H9 (cell line): Measurements from ENCODE around the gene MRPL21. TPM values are rescaled to one million over a fixed set of nuclear protein-coding genes. Genes with fewer than 3 reads are reported as not detected.
"Not testable (repeated sequence)": the region's sequence is repeated elsewhere in the genome, so short reads cannot be mapped to it uniquely, and the experiment has no call there.

Source experiments
- DNase-seq: peaks from one replicate; pipeline ENCODE4 v3.0.0-alpha.2; 2017
- H2AFZ ChIP-seq: one replicate; pipeline ENCODE4 v1.6.1; 2013; ENCODE audit warnings: mild to moderate bottlenecking, low read length, control low read depth, moderate library complexity
- H2AK5ac ChIP-seq: 2 replicates; pipeline ENCODE4 v1.6.1; 2013; ENCODE audit warnings: low read length, control low read depth, mixed read lengths; ENCODE audit not compliant: insufficient read length
- H2BK120ac ChIP-seq: one replicate; pipeline ENCODE4 v1.6.1; 2013; ENCODE audit warnings: low read depth, mild to moderate bottlenecking, low read length, control low read depth, inconsistent platforms; ENCODE audit not compliant: poor library complexity, severe bottlenecking
- H2BK12ac ChIP-seq: 2 replicates; pipeline ENCODE4 v1.6.1; 2013; ENCODE audit warnings: low read length, control low read depth, mixed read lengths, low read depth; ENCODE audit not compliant: insufficient read length
- H2BK15ac ChIP-seq: 2 replicates; pipeline ENCODE4 v1.6.1; 2013; ENCODE audit warnings: low read depth, low read length, control low read depth
- H2BK20ac ChIP-seq: one replicate; pipeline ENCODE4 v1.6.1; 2013; ENCODE audit warnings: low read depth, mild to moderate bottlenecking, low read length, control low read depth, inconsistent platforms; ENCODE audit not compliant: poor library complexity, severe bottlenecking
- H2BK5ac ChIP-seq: 2 replicates; pipeline ENCODE4 v1.6.1; 2013; ENCODE audit warnings: low read length, control low read depth, mixed read lengths; ENCODE audit not compliant: insufficient read length
- H3K14ac ChIP-seq: 2 replicates; pipeline ENCODE4 v1.6.1; 2013; ENCODE audit warnings: low read length, control low read depth; ENCODE audit not compliant: insufficient read depth
- H3K18ac ChIP-seq: 2 replicates; pipeline ENCODE4 v1.6.1; 2013; ENCODE audit warnings: low read depth, mild to moderate bottlenecking, mixed read lengths, low read length, control low read depth; ENCODE audit not compliant: insufficient read length
- H3K23ac ChIP-seq: 2 replicates; pipeline ENCODE4 v1.6.1; 2013; ENCODE audit warnings: low read length, control low read depth, mixed read lengths, low read depth; ENCODE audit not compliant: insufficient read length
- H3K23me2 ChIP-seq: 2 replicates; pipeline ENCODE4 v1.6.1; 2013; ENCODE audit warnings: low read depth, mild to moderate bottlenecking, mixed read lengths, low read length, control low read depth; ENCODE audit not compliant: insufficient read length, poor library complexity, severe bottlenecking
- H3K27ac ChIP-seq: 2 replicates; pipeline ENCODE4 v1.5.1; 2013; ENCODE audit warnings: low read length, control low read depth, mixed read lengths, low read depth; ENCODE audit not compliant: insufficient read length
- H3K27me3 ChIP-seq: 2 replicates; pipeline ENCODE4 v1.6.1; 2013; ENCODE audit warnings: low read length, control low read depth, inconsistent platforms; ENCODE audit not compliant: insufficient read depth
- H3K4ac ChIP-seq: 2 replicates; pipeline ENCODE4 v1.6.1; 2013; ENCODE audit warnings: low read depth, mild to moderate bottlenecking, control low read depth, inconsistent platforms, low read length, moderate library complexity
- H3K4me1 ChIP-seq: 2 replicates; pipeline ENCODE4 v1.6.1; 2013; ENCODE audit warnings: low read length, control low read depth, inconsistent platforms; ENCODE audit not compliant: insufficient read depth
- H3K4me2 ChIP-seq: 2 replicates; pipeline ENCODE4 v1.6.1; 2013; ENCODE audit warnings: low read length, control low read depth, mixed read lengths; ENCODE audit not compliant: insufficient read length, insufficient read depth
- H3K56ac ChIP-seq: 2 replicates; pipeline ENCODE4 v1.6.1; 2013; ENCODE audit warnings: low read depth, mild to moderate bottlenecking, mixed read lengths, low read length, control low read depth; ENCODE audit not compliant: insufficient read length
- H3K79me1 ChIP-seq: 2 replicates; pipeline ENCODE4 v1.6.1; 2013; ENCODE audit warnings: low read depth, mild to moderate bottlenecking, moderate library complexity, low read length, control low read depth, inconsistent platforms; ENCODE audit not compliant: insufficient read depth, poor library complexity, severe bottlenecking
- H3K79me2 ChIP-seq: 2 replicates; pipeline ENCODE4 v1.6.1; 2013; ENCODE audit warnings: low read length, control low read depth, inconsistent platforms; ENCODE audit not compliant: insufficient read depth
- H3K9ac ChIP-seq: 2 replicates; pipeline ENCODE4 v1.6.1; 2013; ENCODE audit warnings: low read length, control low read depth, mixed read lengths; ENCODE audit not compliant: insufficient read length; ENCODE audit errors: extremely low read depth
- H3K9me3 ChIP-seq: one replicate; pipeline ENCODE4 v1.6.1; 2013; ENCODE audit warnings: low read depth, low read length, inconsistent platforms; ENCODE audit not compliant: control insufficient read depth
- H3T11ph ChIP-seq: one replicate; pipeline ENCODE4 v1.6.1; 2013; ENCODE audit warnings: mild to moderate bottlenecking, low read length, control low read depth, inconsistent platforms
- H4K20me1 ChIP-seq: one replicate; pipeline ENCODE4 v1.6.1; 2013; ENCODE audit not compliant: control insufficient read depth, insufficient read length, insufficient read depth
- H4K5ac ChIP-seq: 2 replicates; pipeline ENCODE4 v1.6.1; 2013; ENCODE audit warnings: low read depth, mild to moderate bottlenecking, mixed read lengths, low read length, control low read depth; ENCODE audit not compliant: insufficient read length
- H4K8ac ChIP-seq: replicated peaks from 2 replicates; pipeline ENCODE4 v1.6.1; 2013; ENCODE audit warnings: low read length, control low read depth, mixed read lengths, low read depth; ENCODE audit not compliant: insufficient read length
- H4K91ac ChIP-seq: 2 replicates; pipeline ENCODE4 v1.6.1; 2013; ENCODE audit warnings: low read depth, mild to moderate bottlenecking, moderate library complexity, mixed read lengths, low read length, control low read depth; ENCODE audit not compliant: insufficient read length
- H3K27ac Mint-ChIP-seq, 3 experiments: 2 replicates in 2 of 3; 3 replicates in 1 of 3; pipeline ENCODE4 v1.8.0; 2020 to 2021; ENCODE audit warnings: mixed read lengths in 3 of 3, mild to moderate bottlenecking in 1 of 3, moderate library complexity in 1 of 3
- H3K27me3 Mint-ChIP-seq: 2 replicates; pipeline ENCODE4 v1.8.0; 2021; ENCODE audit warnings: low read depth, mild to moderate bottlenecking, moderate library complexity, mixed read lengths
- H3K36me3 Mint-ChIP-seq, 3 experiments: 2 replicates in 2 of 3; 3 replicates in 1 of 3; pipeline ENCODE4 v1.8.0; 2020 to 2021; ENCODE audit warnings: low read depth in 3 of 3, mixed read lengths in 3 of 3; ENCODE audit not compliant: insufficient read depth in 1 of 3
- H3K4me1 Mint-ChIP-seq, 2 experiments: 2 replicates each; pipeline ENCODE4 v1.8.0; 2020; ENCODE audit warnings: mixed read lengths in 2 of 2
- H3K4me3 Mint-ChIP-seq, 2 experiments: 2 replicates in 1 of 2; 3 replicates in 1 of 2; pipeline ENCODE4 v1.8.0; 2020 to 2021; ENCODE audit warnings: mild to moderate bottlenecking in 2 of 2, mixed read lengths in 2 of 2, moderate library complexity in 1 of 2
- H3K9me3 Mint-ChIP-seq, 2 experiments: 2 replicates in 1 of 2; 3 replicates in 1 of 2; pipeline ENCODE4 v1.8.0; 2020; ENCODE audit warnings: mild to moderate bottlenecking in 2 of 2, mixed read lengths in 2 of 2, moderate library complexity in 1 of 2
- WGBS: extraction: QIAGEN DNeasy Blood & Tissue Kit; methylation state at CpG from one replicate; pipeline ENCODE4 v1.1.7; 2013; ENCODE audit warnings: missing lambda C conversion rate, low lambda C conversion rate, mixed read lengths; ENCODE audit not compliant: insufficient read length; ENCODE audit errors: extremely low coverage; 5-methylcytosine and 5-hydroxymethylcytosine counted together
- total RNA-seq: library from RNA; stranded (reverse); gene quantifications from 2 replicates; pipeline ENCODE4 v1.2.1, GENCODE V29; 2021
- TF ChIP-seq, protein P1 (sequence below): fragments of 200-600 bp; sonication (generic); conservative IDR thresholded peaks from 3 replicates; pipeline ENCODE4 v1.8.0; 2021; ENCODE audit warnings: antibody characterized with exemption, mild to moderate bottlenecking

Gene MRPL21
- total RNA-seq, 1 experiment from 2014 or later = 91.5 TPM

DNA sequence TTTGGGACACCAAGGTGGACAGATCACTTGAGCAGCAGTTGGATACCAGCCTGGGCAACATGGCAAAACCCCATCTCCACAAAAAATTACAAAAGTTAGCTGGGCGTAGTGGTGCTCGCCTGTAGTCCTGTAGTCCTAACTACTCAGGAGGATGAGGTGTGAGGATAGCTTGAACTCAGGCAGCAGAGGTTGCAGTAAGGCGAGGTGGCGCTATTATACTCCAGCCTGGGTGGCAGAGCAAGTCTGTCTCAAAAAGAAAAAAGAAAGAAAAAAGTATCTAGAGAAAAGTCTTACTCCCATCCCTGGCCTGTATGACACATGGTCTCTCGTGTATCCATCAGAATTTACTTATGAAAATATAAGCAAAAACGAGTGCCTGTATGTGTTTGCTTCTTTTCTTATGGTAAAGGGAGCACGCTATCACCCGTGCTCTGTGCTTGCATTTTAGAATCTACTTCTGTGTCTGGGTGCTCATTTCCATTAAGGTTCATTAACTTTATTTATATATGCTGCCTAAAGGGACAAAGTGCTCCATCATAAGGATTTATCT, 46.5 kb downstream of the MRPL21 start:
- Histone ChIP-seq H3K14ac (no peak overlapping the region), H3K4me1 (no peaks in the 10 kb centered on the region), H3K56ac (no peak overlapping the region), H3K27me3 (peaks cover 6% of the 10 kb centered on the region; the same call in 1 of the 2 replicates), H3T11ph (no peak overlapping the region), H4K5ac (no peak overlapping the region), H3K79me2 (no peaks in the 10 kb centered on the region), H4K8ac (no peak overlapping the region), H3K23ac (no peak overlapping the region), H3K27ac (no peak overlapping the region), H2BK120ac (no peak overlapping the region), H3K9ac (no peak overlapping the region), H4K20me1 (no peaks in the 10 kb centered on the region), H3K23me2 (peaks cover 6% of the 10 kb centered on the region), H3K4me2 (no peak overlapping the region), H2BK20ac (no peak overlapping the region), H2BK5ac (no peak overlapping the region), H2BK15ac (no peak overlapping the region), H2AFZ (no peak overlapping the region), H4K91ac (no peak overlapping the region), H3K4ac (no peak overlapping the region), H3K9me3 (no peaks in the 10 kb centered on the region), H2AK5ac (no peak overlapping the region), H3K18ac (no peak overlapping the region), H2BK12ac (no peak overlapping the region), H3K79me1 (no peaks in the 10 kb centered on the region)
- no CpG with 5 or more reads among the region's 8 CpGs for WGBS
- Mint-ChIP-seq H3K27ac (no peak overlapping the region), H3K9me3 (peaks cover 3 to 11% of the 10 kb centered on the region in 2 experiments; a peak in 1 of 5 replicates), H3K27me3 (peaks cover 39% of the 10 kb centered on the region), H3K36me3 (peaks cover 0 to 3% (median 2%) of the 10 kb centered on the region in 3 experiments; a peak in 1 of 7 replicates), H3K4me3 (no peak overlapping the region), H3K4me1 (peaks cover 5% of the 10 kb centered on the region in 2 experiments; a peak in 2 of 4 replicates)
- no peak for DNase-seq
- TF ChIP-seq, protein P1, sequence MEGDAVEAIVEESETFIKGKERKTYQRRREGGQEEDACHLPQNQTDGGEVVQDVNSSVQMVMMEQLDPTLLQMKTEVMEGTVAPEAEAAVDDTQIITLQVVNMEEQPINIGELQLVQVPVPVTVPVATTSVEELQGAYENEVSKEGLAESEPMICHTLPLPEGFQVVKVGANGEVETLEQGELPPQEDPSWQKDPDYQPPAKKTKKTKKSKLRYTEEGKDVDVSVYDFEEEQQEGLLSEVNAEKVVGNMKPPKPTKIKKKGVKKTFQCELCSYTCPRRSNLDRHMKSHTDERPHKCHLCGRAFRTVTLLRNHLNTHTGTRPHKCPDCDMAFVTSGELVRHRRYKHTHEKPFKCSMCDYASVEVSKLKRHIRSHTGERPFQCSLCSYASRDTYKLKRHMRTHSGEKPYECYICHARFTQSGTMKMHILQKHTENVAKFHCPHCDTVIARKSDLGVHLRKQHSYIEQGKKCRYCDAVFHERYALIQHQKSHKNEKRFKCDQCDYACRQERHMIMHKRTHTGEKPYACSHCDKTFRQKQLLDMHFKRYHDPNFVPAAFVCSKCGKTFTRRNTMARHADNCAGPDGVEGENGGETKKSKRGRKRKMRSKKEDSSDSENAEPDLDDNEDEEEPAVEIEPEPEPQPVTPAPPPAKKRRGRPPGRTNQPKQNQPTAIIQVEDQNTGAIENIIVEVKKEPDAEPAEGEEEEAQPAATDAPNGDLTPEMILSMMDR = peak; percentile 25; the same call in 1 of the 3 replicates

DNA sequence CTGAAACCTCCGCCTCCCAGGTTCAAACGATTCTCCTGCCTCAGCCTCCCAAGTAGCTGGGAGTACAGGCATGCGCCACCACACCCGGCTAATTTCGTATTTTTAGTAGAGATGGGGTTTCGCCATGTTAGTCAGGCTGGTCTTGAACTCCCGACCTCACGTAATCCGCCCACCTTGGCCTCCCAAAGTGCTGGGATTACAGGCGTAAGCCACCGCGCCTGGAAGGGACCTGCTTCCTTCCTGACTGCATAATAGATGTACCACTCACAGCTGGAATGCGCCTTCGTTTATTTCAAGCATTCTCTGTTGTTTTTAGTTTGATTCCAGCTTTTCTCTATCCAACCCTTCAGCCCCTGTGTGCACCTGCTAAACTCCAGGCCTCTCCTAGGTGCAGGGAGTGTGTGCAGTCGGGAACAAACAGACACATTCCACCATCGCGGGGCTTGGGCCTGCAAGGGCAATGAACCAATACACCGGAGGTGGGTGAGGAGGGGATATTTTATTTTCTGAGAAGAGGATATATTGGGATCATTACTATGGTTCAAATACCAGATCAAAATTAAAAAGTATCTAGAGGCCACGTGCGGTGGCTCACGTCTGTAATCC, 47.1 kb downstream of the MRPL21 start:
- H3K79me2 ChIP-seq, H3K27ac Mint-ChIP-seq, H4K91ac ChIP-seq, H4K20me1 ChIP-seq, H2AK5ac ChIP-seq, H3K4ac ChIP-seq, H4K8ac ChIP-seq, DNase-seq, H2BK120ac ChIP-seq, H3K79me1 ChIP-seq, H3K9ac ChIP-seq, H3K4me1 ChIP-seq, H3K56ac ChIP-seq, H2BK5ac ChIP-seq, H3K23me2 ChIP-seq, H4K5ac ChIP-seq, H3T11ph ChIP-seq, H2BK20ac ChIP-seq, H3K9me3 ChIP-seq, H3K27me3 ChIP-seq, H2BK12ac ChIP-seq, H2AFZ ChIP-seq, H3K18ac ChIP-seq, H3K4me1 Mint-ChIP-seq, H3K23ac ChIP-seq, H3K27ac ChIP-seq, H3K36me3 Mint-ChIP-seq, H3K4me2 ChIP-seq, H3K14ac ChIP-seq, H2BK15ac ChIP-seq: not testable (repeated sequence)
- peak overlapping the region; percentile 18 to 49; a peak in 3 of 5 replicates for H3K4me3 Mint-ChIP-seq
- H3K27me3 Mint-ChIP-seq = peaks cover 43% of the 10 kb centered on the region
- WGBS = no CpG with 5 or more reads among the region's 21 CpGs
- peaks cover 3 to 11% of the 10 kb centered on the region in 2 experiments; a peak in 1 of 5 replicates for H3K9me3 Mint-ChIP-seq
